Sigmoid colon (tissue), 7 donors: ENCODE data around the gene COL3A1. TPM values are rescaled to one million over a fixed set of nuclear protein-coding genes. Genes with fewer than 3 reads are reported as not detected.

ENCODE experiments used
- DNase-seq: peaks from one replicate; pipeline ENCODE4 v3.0.0-alpha.2; 2019
- H3K27ac ChIP-seq, 4 donors: fragments of 200-600 bp; sonication (generic); one replicate each; pipeline ENCODE4 v1.5.1; 2016 to 2019; ENCODE audit warnings: mild to moderate bottlenecking in 1 of 4
- H3K27me3 ChIP-seq, 3 donors: fragments of 200-600 bp; sonication (generic); one replicate each; pipeline ENCODE4 v1.5.1; 2019; ENCODE audit warnings: mild to moderate bottlenecking in 1 of 3
- H3K36me3 ChIP-seq, 4 donors: fragments of 200-600 bp; sonication (generic); one replicate each; pipeline ENCODE4 v1.5.1; 2016 to 2019
- H3K4me1 ChIP-seq, 4 donors: fragments of 200-600 bp; sonication (generic); one replicate each; pipeline ENCODE4 v1.5.1; 2017 to 2019
- H3K4me3 ChIP-seq, 4 donors: fragments of 200-600 bp; sonication (generic); one replicate each; pipeline ENCODE4 v1.5.1; 2017 to 2019; ENCODE audit warnings: mild to moderate bottlenecking in 2 of 4, moderate library complexity in 1 of 4
- H3K9me3 ChIP-seq, 4 donors: fragments of 200-600 bp in 3 of 4; sonication (generic) in 3 of 4; one replicate each; pipeline versions ENCODE4 v1.5.1 to v1.6.1; 2013 to 2019
- CTCF ChIP-seq, 4 experiments: fragments of 450-650 bp in 3 of 4; fragments of 200-600 bp in 1 of 4; IDR thresholded peaks; one replicate each; pipeline ENCODE4 v1.5.1; 2016 to 2019; ENCODE audit warnings: antibody characterized with exemption in 4 of 4, mild to moderate bottlenecking in 3 of 4, moderate library complexity in 2 of 4
- EP300 ChIP-seq, 4 donors: sonication (generic); formaldehyde crosslinking; IDR thresholded peaks; one replicate each; pipeline ENCODE4 v1.6.1; 2017; ENCODE audit warnings: antibody characterized with exemption in 4 of 4
- POLR2A ChIP-seq, 2 donors: fragments of 450-650 bp; IDR thresholded peaks; one replicate each; pipeline ENCODE4 v1.6.1; 2016; ENCODE audit warnings: antibody characterized with exemption in 2 of 2, mild to moderate bottlenecking in 2 of 2, moderate library complexity in 2 of 2
- POLR2AphosphoS5 ChIP-seq, 4 donors: sonication (generic); formaldehyde crosslinking; IDR thresholded peaks; one replicate each; pipeline ENCODE4 v1.6.1; 2017; ENCODE audit warnings: antibody characterized with exemption in 4 of 4
- WGBS, 2 donors: extraction: QIAGEN DNeasy Blood & Tissue Kit; methylation state at CpG; one replicate each; pipeline ENCODE4 v1.1.7; 2013; 5-methylcytosine and 5-hydroxymethylcytosine counted together
- intact Hi-C: fragments of 100-400 bp; cut with DNase I; formaldehyde crosslinking; loops from one replicate; pipeline ENCODE4 v1.15.1; 2023
- polyA plus RNA-seq, 3 donors: library from polyadenylated mRNA; stranded (reverse); fragments of 200-250 nt; gene quantifications; one replicate each; pipeline ENCODE4 v1.2.3, GENCODE V29; 2013
- total RNA-seq, 4 donors: library from RNA; depleted of rRNA; stranded (reverse); fragments of >200 nt; gene quantifications; one replicate each; pipeline ENCODE4 v1.1.0, GENCODE V29; 2016
- donor health status: healthy with polysubstance abuse.
- donor health status: Bipolar disorder and iron deficiency.
- donor health status: healthy.

The COL3A1 gene
- total and polyA plus RNA-seq, 7 donors, result 29.1 to 1,567 (median 294) TPM

GRCh38 chr2:189047171-189047888 is 73.2 kb downstream of the COL3A1 start:
- no peak overlapping the region for H3K27ac ChIP-seq
- intact Hi-C loops, result no loop called here
- peaks cover 10 to 98% (median 42%) of the 10 kb centered on the region in 4 donors for H3K36me3 ChIP-seq
- H3K9me3 ChIP-seq, result no peaks in the 10 kb centered on the region
- no peak for DNase-seq
- H3K4me3 ChIP-seq, result no peak overlapping the region
- 93 to 94% methylated on average over 4 of the region's 4 CpGs for WGBS, 2 donors
- no peaks in the 10 kb centered on the region for H3K27me3 ChIP-seq
- H3K4me1 ChIP-seq, result no peaks in the 10 kb centered on the region
- TF ChIP-seq EP300 (IDR thresholded peaks at IDR 0.05) (no peak), POLR2A (IDR thresholded peaks at IDR 0.05) (no peak), POLR2AphosphoS5 (IDR thresholded peaks at IDR 0.05) (no peak), CTCF (IDR thresholded peaks at IDR 0.05) (no peak)

DNA sequence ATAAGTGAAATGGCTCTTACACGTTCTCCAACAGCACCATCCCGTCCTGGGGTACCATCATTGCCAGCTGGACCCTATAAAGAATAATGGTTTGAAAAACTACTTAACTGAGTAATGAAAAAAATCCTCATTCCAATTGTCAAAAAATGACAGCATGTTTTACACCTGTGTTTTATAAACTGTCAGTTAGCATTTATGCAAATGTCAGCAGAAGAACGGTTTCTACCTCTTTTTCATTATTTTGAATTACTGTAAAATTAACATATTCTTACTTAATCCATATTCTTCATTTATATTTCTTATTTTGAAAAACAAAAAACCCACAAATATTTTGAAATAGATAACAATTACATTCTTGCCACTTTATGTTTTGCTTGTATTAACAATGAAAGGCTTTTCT is 74.0 kb downstream of the COL3A1 start:
- H3K4me1 ChIP-seq, result no peaks in the 10 kb centered on the region
- no peaks in the 10 kb centered on the region for H3K9me3 ChIP-seq
- H3K27me3 ChIP-seq, result no peaks in the 10 kb centered on the region
- DNase-seq, result no peak
- peaks cover 16 to 98% (median 42%) of the 10 kb centered on the region in 4 donors for H3K36me3 ChIP-seq
- TF ChIP-seq CTCF (IDR thresholded peaks at IDR 0.05), result no peak
- no peak overlapping the region for H3K4me3 ChIP-seq
- no peak overlapping the region for H3K27ac ChIP-seq
- intact Hi-C loops, result no loop called here
- 86 to 89% methylated on average over 3 of the region's 3 CpGs for WGBS, 2 donors

GRCh38 chr2:189049709-189050164 is 75.6 kb downstream of the COL3A1 start:
- no peak for DNase-seq
- Histone ChIP-seq H3K27me3 (no peaks in the 10 kb centered on the region), H3K4me1 (no peaks in the 10 kb centered on the region), H3K9me3 (no peaks in the 10 kb centered on the region), H3K27ac (no peak overlapping the region), H3K36me3 (peaks cover 22 to 98% (median 45%) of the 10 kb centered on the region in 4 donors), H3K4me3 (no peak overlapping the region)
- intact Hi-C loops, result loop anchor here (5.0 kb wide), 1 partner anchor 37 kb away; no protein-coding TSS in a partner anchor
- TF ChIP-seq EP300 (IDR thresholded peaks at IDR 0.05) (no peak), CTCF (IDR thresholded peaks at IDR 0.05) (no peak), POLR2A (IDR thresholded peaks at IDR 0.05) (no peak), POLR2AphosphoS5 (IDR thresholded peaks at IDR 0.05) (no peak)
- 92% methylated on average over 1 of the region's 1 CpG for WGBS, 2 donors

- Histone ChIP-seq H3K36me3 (peaks cover 19 to 98% (median 43%) of the 10 kb centered on the region in 4 donors), H3K27ac (no peak overlapping the region)
- 86 to 90% methylated on average over 6 to 7 of the region's 7 CpGs for WGBS, 2 donors
These were observed 76.1 kb downstream of the COL3A1 start for GRCh38 chr2:189050165-189050712.

More at GRCh38 chr2:189050165-189050712, 76.1 kb downstream of the COL3A1 start:
- H3K9me3 ChIP-seq, result no peaks in the 10 kb centered on the region
- TF ChIP-seq POLR2A (IDR thresholded peaks at IDR 0.05) (no peak), POLR2AphosphoS5 (IDR thresholded peaks at IDR 0.05) (no peak), EP300 (IDR thresholded peaks at IDR 0.05) (no peak), CTCF (IDR thresholded peaks at IDR 0.05) (no peak)
- no peak for DNase-seq
- no peak overlapping the region for H3K4me3 ChIP-seq
- intact Hi-C loops, result loop anchor here (5.0 kb wide), 1 partner anchor 38 kb away; no protein-coding TSS in a partner anchor
- no peaks in the 10 kb centered on the region for H3K4me1 ChIP-seq
- H3K27me3 ChIP-seq, result no peaks in the 10 kb centered on the region
